GM18861 (cell line): ENCODE measurements around the gene LIMS2.

Experiments used
- ATAC-seq: cut with Tn5 transposase; IDR thresholded peaks from one replicate; pipeline ENCODE4 v1.9.1; 2021; ENCODE audit not compliant: unreplicated experiment

Gene LIMS2

DNA sequence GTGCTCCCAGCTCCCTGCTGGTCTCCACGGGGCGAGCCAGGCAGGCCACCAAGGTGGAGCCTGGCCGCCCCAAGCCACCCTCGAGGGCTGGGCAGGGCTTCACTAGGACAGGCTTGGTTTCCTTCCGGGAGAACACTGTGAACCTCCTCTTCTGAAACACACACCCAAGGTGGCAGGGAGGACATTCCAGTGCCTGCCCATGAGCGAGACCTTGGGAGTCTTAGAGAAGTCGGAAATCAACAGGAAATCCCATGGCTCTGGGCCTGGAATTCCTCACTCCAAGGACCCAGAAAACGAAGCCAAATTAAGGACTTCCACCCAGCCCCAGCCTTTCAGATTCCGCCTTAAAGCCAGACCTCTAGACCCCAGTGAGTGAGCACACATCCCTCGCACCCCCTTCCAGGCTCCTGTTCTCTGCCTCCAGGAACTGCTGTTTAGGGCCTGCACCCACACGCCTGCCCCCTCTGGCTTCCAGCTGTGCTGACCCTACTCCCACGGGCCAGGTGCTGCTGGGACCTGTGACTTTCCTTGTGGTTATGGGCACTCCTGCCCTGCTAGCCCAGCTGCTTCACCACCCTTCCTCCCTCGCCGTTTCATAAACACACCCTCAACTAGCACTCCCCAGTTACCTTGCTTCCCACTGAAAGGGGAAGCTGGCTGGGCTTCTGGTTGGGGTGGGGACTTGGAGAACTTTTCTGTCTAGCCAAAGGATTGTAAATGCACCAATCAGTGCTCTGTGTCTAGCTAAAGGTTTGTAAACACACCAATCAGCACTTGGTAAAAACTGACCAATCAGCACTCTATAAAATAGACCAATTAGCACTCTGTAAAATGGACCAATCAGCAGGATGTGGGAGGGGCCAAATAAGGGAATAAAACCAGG lies 15.7 kb downstream of the LIMS2 start:
- ATAC-seq: no peak

GRCh38 chr2:127658641-127659407 lies 16.5 kb downstream of the LIMS2 start:
- ATAC-seq: no peak

DNA sequence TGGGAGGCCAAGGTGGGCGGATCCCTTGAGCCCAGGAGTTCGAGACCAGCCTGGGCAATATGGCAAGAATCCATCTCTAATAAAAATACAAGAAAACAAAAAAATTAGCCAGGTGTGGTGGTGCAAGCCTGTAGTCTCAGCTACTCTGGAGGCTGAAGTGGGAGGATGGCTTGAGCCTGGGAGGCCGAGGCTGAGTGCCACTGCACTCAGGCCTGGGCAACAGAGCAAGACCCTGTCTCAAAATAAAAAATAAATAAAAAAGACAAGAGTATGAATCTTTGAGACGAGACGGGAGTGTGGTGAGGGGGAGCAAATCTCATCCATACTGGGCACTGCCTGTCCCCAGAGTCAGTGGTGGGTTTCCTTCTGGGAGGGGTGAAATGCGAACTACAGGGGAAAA lies 17.2 kb downstream of the LIMS2 start:
- no peak for ATAC-seq

GRCh38 chr2:127657232-127657595 lies 18.1 kb downstream of the LIMS2 start:
- no peak for ATAC-seq

GRCh38 chr2:127656569-127657231 lies 18.6 kb downstream of the LIMS2 start:
- ATAC-seq: no peak

GRCh38 chr2:127655209-127656073 lies 19.9 kb downstream of the LIMS2 start:
- no peak for ATAC-seq

DNA sequence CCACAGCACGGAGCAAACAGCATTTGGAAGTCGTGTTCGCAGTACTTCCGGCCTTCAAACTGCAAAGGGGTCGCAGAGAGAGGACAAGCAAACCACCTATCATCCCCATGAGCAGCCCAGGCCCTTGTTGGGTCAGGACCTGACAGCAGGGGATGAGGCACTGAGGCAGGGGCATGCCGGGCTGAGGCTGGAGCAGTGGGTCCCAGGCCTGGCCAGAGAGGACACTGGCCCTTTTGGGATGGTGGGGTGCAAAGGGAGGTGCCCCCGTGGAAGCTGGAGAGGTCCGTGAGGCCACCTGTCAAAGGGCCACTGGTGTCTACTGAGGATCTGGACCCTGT lies 20.5 kb downstream of the LIMS2 start:
- no peak for ATAC-seq

DNA sequence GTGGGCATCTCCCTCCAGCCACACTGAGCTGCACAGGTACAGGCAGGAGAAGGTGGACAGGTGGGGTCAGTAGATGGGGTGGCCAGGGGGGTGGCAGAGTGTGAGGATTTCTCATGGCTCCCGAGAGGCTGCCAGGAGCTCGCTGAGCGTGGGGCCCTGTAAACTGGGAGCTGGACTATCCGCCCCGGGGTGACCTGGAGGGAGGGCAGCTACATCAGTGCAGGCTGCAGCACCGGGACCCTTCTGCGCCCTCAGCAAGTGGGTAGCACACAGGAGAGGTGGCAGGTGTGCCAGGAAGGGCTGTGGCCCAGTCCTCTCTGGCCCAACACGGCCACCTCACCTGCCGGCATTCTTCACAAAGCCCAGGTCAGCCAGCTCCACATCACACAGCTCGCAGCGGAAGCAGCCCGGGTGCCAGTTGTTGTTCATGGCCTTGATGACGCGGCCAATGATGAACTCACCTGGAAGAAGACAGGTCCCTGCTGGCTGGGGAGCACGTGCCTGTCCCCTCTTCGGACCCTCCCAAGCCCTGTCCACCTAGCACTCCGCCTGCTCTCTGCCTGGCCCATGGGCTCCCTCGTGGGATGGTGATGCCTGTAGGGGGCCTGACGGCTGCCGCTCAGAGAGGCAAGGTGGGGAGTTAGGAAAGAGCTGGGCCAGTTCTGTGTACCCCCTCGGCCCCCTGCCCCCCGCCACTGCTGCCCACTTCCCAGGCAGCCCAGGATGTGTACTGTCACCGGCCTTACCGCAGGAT lies 21.1 kb downstream of the LIMS2 start:
- no peak for ATAC-seq

DNA sequence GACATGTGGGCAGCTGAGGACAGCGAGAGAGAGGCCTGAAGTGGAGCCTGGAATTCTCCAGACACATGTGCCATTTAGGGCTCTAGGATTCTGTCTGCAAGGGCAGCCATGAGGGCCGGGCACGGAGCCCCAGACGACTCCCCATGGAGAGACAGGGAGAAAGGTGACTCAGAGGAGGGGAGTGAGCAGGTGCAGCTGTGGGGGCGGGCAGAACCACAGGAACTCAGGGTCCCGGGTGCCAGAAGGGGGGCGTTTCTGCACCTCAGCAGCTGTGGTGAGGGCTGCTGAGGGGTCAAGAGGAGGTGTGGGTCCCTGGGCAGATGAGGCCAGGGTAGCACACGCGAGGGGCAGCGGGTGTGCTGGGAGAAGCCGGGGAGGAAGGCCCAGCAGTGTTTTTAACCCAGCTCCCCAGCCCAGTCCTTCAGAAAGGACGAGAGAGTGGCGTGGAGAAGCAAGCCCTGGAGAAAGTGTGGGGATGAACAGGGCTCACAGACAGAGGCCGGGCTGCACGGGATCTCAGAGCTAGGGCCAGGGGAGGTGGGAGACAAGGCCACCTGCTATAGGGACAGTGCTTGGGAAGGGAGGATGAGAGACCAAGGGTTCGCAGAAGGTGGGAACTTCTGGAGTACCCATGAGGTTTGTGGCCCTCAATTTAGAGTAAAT lies 21.8 kb downstream of the LIMS2 start:
- ATAC-seq: no peak

GRCh38 chr2:127652786-127653357 lies 22.5 kb downstream of the LIMS2 start:
- no peak for ATAC-seq

DNA sequence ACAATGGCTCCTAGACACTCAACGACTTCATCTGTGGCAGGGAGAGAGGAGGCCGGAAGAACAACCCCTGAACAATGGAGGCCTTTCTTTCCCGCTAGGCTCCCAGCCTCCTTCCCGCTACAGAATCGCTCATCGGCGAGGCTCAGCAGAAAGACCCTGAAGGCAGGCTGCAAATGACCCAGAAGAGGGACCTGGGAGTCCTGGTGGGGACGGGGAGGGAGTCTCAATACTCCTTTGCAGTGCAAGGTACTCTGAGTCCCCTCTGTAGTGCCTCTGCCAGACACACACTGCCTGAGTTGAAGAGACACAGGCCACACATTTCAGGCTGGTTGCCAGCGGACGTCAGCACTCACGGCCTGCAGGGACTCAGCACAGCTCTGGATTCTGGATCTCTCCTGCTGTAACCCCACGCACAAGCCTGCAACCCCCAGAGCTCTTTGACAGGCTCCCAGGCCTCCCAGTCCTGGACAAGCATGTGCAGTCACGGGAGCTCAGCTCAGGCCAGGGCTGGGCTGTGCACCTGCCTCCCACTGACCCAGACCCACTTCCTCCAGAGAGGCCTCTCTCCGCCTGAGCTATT lies 23.3 kb downstream of the LIMS2 start:
- no peak for ATAC-seq

DNA sequence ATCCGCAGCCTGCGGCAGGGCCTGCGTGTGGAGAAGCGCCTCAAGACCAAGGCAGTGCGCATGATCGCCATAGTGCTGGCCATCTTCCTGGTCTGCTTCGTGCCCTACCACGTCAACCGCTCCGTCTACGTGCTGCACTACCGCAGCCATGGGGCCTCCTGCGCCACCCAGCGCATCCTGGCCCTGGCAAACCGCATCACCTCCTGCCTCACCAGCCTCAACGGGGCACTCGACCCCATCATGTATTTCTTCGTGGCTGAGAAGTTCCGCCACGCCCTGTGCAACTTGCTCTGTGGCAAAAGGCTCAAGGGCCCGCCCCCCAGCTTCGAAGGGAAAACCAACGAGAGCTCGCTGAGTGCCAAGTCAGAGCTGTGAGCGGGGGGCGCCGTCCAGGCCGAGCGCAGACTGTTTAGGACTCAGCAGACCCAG lies 23.9 kb downstream of the LIMS2 start:
- no peak for ATAC-seq

- no peak for ATAC-seq
Measured at GRCh38 chr2:127650785-127651380, 24.4 kb downstream of the LIMS2 start.

DNA sequence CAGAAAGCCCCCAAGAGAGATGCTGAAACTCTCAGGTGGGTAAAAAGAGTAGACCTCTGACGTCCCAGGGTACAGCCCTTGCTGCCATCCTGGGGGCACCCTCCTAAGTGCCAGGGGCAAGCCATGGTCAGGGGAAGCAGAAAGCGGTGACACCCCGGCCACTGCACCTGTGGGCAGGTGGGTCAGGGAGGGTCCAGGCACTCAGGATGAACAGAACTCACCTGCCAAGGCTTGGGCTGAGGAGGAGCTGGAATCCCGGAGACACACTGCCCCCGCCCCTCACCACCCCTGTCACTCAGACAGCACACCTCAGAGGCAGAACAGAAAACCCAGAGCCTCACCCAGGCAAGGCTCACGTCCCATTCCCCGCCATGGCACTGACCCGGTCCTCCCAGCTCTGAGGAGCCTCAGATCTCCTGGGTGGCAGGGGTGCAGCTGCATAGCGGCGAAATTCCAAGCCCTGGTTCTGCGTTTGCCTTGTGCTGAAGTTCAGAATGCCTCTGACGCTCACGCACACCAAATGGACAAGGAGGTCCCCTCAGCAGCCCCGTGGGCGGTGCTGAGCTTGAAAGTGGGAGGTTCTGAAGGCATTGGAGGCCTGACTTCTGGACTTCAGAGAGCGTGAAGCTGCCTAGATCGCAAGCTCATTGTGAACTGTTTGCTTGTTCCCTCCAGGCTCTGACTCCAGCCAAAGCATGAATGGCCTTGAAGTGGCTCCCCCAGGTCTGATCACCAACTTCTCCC lies 25.1 kb downstream of the LIMS2 start:
- ATAC-seq: no peak

DNA sequence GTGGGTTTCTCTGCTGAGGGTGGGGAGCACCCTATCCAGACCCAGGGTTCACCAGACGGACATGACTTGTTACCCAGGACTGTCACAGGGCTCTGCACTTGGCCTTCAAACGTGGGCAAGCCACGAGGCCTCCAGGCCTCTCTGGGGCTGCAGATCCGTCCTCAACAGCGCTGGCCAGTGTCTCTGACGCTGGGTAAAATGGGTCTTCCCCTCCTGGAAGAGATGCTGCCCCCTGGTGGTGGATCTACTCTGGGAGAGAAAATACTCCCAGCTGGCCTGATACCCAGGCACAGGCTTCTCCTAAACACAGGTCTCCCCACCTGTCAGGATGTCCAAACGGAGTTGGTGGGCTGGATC lies 25.7 kb downstream of the LIMS2 start:
- peak; percentile 59 for ATAC-seq

GRCh38 chr2:127649100-127649611 lies 26.2 kb downstream of the LIMS2 start:
- no peak for ATAC-seq

- no peak for ATAC-seq
Measured at GRCh38 chr2:127648321-127648720, 27.0 kb downstream of the LIMS2 start.
